GM23338 (cell line): ENCODE data around the gene STAU1. TPM values are rescaled to one million over a fixed set of nuclear protein-coding genes. Genes with fewer than 3 reads are reported as not detected.

Experiments used
- ATAC-seq: fragments of 200-7000 bp; cut with Tn5 transposase; 3 replicates; pipeline ENCODE4 v1.9.1; 2020
- DNase-seq: peaks from one replicate; pipeline ENCODE4 v3.0.0-alpha.2; 2015; ENCODE audit warnings: low spot score
- H2AFZ ChIP-seq: fragments of 200-600 bp; sonication (generic); 2 replicates; pipeline ENCODE4 v1.8.0; 2016; ENCODE audit warnings: antibody characterized with exemption, mild to moderate bottlenecking, moderate library complexity
- H3F3A ChIP-seq: fragments of 200-600 bp; sonication (generic); replicated peaks from 2 replicates; pipeline ENCODE4 v1.8.0; 2017; ENCODE audit warnings: antibody characterized with exemption, mixed run types, low read depth
- H3K27ac ChIP-seq: fragments of 200-600 bp; sonication (generic); 2 replicates; pipeline ENCODE4 v1.6.1; 2016; ENCODE audit warnings: low read depth
- H3K27me3 ChIP-seq: fragments of 200-600 bp; sonication (generic); 2 replicates; pipeline ENCODE4 v1.8.0; 2016; ENCODE audit warnings: mild to moderate bottlenecking, mixed run types, moderate library complexity; ENCODE audit not compliant: insufficient read depth
- H3K36me3 ChIP-seq: fragments of 200-600 bp; sonication (generic); 2 replicates; pipeline ENCODE4 v1.8.0; 2016; ENCODE audit warnings: mild to moderate bottlenecking; ENCODE audit not compliant: insufficient read depth
- H3K4me1 ChIP-seq: fragments of 200-600 bp; sonication (generic); 2 replicates; pipeline ENCODE4 v1.8.0; 2016; ENCODE audit warnings: mild to moderate bottlenecking, moderate library complexity; ENCODE audit not compliant: insufficient read depth
- H3K4me2 ChIP-seq: fragments of 200-600 bp; sonication (generic); 2 replicates; pipeline ENCODE4 v1.7.1; 2017; ENCODE audit warnings: mixed run types
- H3K4me3 ChIP-seq: fragments of 200-600 bp; sonication (generic); 2 replicates; pipeline ENCODE4 v1.6.1; 2016; ENCODE audit warnings: mixed run types
- H3K79me2 ChIP-seq: fragments of 200-600 bp; sonication (generic); replicated peaks from 2 replicates; pipeline ENCODE4 v1.8.0; 2017; ENCODE audit warnings: mild to moderate bottlenecking; ENCODE audit not compliant: insufficient read depth
- H3K9me2 ChIP-seq: fragments of 200-600 bp; sonication (generic); 2 replicates; pipeline ENCODE4 v1.8.0; 2017; ENCODE audit not compliant: insufficient read depth
- H4K20me1 ChIP-seq: fragments of 200-600 bp; sonication (generic); replicated peaks from 2 replicates; pipeline ENCODE4 v1.8.0; 2017; ENCODE audit warnings: mild to moderate bottlenecking; ENCODE audit not compliant: insufficient read depth
- H3K27ac Mint-ChIP-seq: 2 replicates; pipeline ENCODE4 v1.8.0; 2020; ENCODE audit warnings: inconsistent platforms, mild to moderate bottlenecking, moderate library complexity, mixed read lengths
- H3K27me3 Mint-ChIP-seq: 3 replicates; pipeline ENCODE4 v1.8.0; 2022; ENCODE audit warnings: low read depth, mild to moderate bottlenecking, moderate library complexity, mixed read lengths, inconsistent platforms; ENCODE audit not compliant: insufficient read depth, poor library complexity
- H3K36me3 Mint-ChIP-seq: 3 replicates; pipeline ENCODE4 v1.8.0; 2021; ENCODE audit warnings: low read depth, mild to moderate bottlenecking, inconsistent platforms, moderate library complexity, mixed read lengths
- H3K4me1 Mint-ChIP-seq: 3 replicates; pipeline ENCODE4 v1.8.0; 2020; ENCODE audit warnings: mild to moderate bottlenecking, inconsistent platforms, mixed read lengths
- H3K4me3 Mint-ChIP-seq: 3 replicates; pipeline ENCODE4 v1.8.0; 2021; ENCODE audit warnings: moderate library complexity, mild to moderate bottlenecking, inconsistent platforms, mixed read lengths
- H3K9me3 Mint-ChIP-seq: 3 replicates; pipeline ENCODE4 v1.8.0; 2020; ENCODE audit warnings: moderate library complexity, mild to moderate bottlenecking, inconsistent platforms, mixed read lengths
- CREB1 ChIP-seq: fragments of 250-450 bp; sonication (Bioruptor Pico); IDR thresholded peaks from 2 replicates; pipeline ENCODE4 v1.5.0; 2020; ENCODE audit warnings: low read depth, mild to moderate bottlenecking, moderate library complexity
- ETS1 ChIP-seq: IDR thresholded peaks from 2 replicates; pipeline ENCODE4 v1.6.1; 2016; ENCODE audit warnings: antibody characterized with exemption
- EZH2 ChIP-seq: fragments of 200-600 bp; sonication (generic); IDR thresholded peaks from one replicate; pipeline ENCODE4 v1.8.0; 2017; ENCODE audit warnings: antibody characterized with exemption, mild to moderate bottlenecking, low read depth; ENCODE audit not compliant: unreplicated experiment
- EZH2phosphoT487 ChIP-seq: fragments of 200-600 bp; sonication (generic); IDR thresholded peaks from one replicate; pipeline ENCODE4 v1.8.1; 2018; ENCODE audit warnings: antibody characterized with exemption; ENCODE audit not compliant: unreplicated experiment
- JUNB ChIP-seq: IDR thresholded peaks from one replicate; pipeline ENCODE4 v1.6.1; 2016; ENCODE audit warnings: antibody characterized with exemption; ENCODE audit not compliant: unreplicated experiment
- NANOG ChIP-seq: IDR thresholded peaks from 2 replicates; pipeline ENCODE4 v1.6.1; 2016; ENCODE audit warnings: antibody characterized with exemption, borderline replicate concordance
- POLR2AphosphoS5 ChIP-seq: IDR thresholded peaks from 2 replicates; pipeline ENCODE4 v1.6.1; 2016; ENCODE audit warnings: antibody characterized with exemption, low read depth
- STAT1 ChIP-seq: IDR thresholded peaks from one replicate; pipeline ENCODE4 v1.6.1; 2016; ENCODE audit warnings: antibody characterized with exemption; ENCODE audit not compliant: unreplicated experiment
- ZNF114 ChIP-seq: fragments of 250-450 bp; sonication (Bioruptor Pico); IDR thresholded peaks from 2 replicates; pipeline ENCODE4 v1.5.0; 2020; ENCODE audit warnings: mild to moderate bottlenecking, moderate library complexity
- ZNF331 ChIP-seq: fragments of 250-450 bp; sonication (Bioruptor Pico); IDR thresholded peaks from 2 replicates; pipeline ENCODE4 v1.5.0; 2020; ENCODE audit warnings: low read depth, mild to moderate bottlenecking, moderate library complexity
- ZNF462 ChIP-seq: fragments of 250-450 bp; sonication (Bioruptor Pico); IDR thresholded peaks from 2 replicates; pipeline ENCODE4 v1.5.0; 2020; ENCODE audit warnings: mild to moderate bottlenecking, moderate library complexity
- polyA plus RNA-seq: library from polyadenylated mRNA; unstranded; fragments of >200 nt; fragmentation: Nextera tagmentation; extraction: Ambion mirVana; gene quantifications from 2 replicates; pipeline ENCODE4 v1.2.1, GENCODE V29; 2016
- total RNA-seq: library from RNA; depleted of rRNA; stranded (reverse); fragments of >200 nt; shearing (Covaris generic); gene quantifications from 2 replicates; pipeline ENCODE4 v1.2.3, GENCODE V29; 2014
- TF ChIP-seq, protein P1 (sequence below), 2 experiments: fragments of 200-600 bp in 1 of 2; sonication (generic) in 1 of 2; conservative IDR thresholded peaks; 2 replicates each; pipeline versions ENCODE4 v1.5.1 to v1.6.1; 2016 to 2017; ENCODE audit warnings: antibody characterized with exemption in 2 of 2, low read depth in 2 of 2, mild to moderate bottlenecking in 2 of 2, moderate library complexity in 1 of 2
- TF ChIP-seq, protein P2 (sequence below): IDR thresholded peaks from one replicate; pipeline ENCODE4 v1.6.1; 2018; ENCODE audit warnings: antibody characterized with exemption; ENCODE audit not compliant: unreplicated experiment

STAU1 gene
- total and polyA plus RNA-seq, 2 experiments from 2014 or later, result 102 TPM

- H3K79me2 ChIP-seq, result peaks cover 77% of the 10 kb centered on the region
- Mint-ChIP-seq H3K27ac (no peak overlapping the region), H3K27me3 (no peaks in the 10 kb centered on the region), H3K4me1 (no peaks in the 10 kb centered on the region), H3K4me3 (no peak overlapping the region), H3K9me3 (no peaks in the 10 kb centered on the region), H3K36me3 (peaks cover 52% of the 10 kb centered on the region)
- H3K4me1 ChIP-seq, result no peaks in the 10 kb centered on the region
- H3K36me3 ChIP-seq, result peaks cover 26% of the 10 kb centered on the region
- ATAC-seq (no peak), DNase-seq (no peak)
- no peak overlapping the region for H2AFZ ChIP-seq
- no peaks in the 10 kb centered on the region for H3K9me2 ChIP-seq
- 0 out of 2 replicates have a peak overlapping the region, but pooled peaks have one; percentile 32 for H3K27ac ChIP-seq
- H3K4me2 ChIP-seq, result no peak overlapping the region
- peaks cover 31% of the 10 kb centered on the region for H4K20me1 ChIP-seq
- H3K4me3 ChIP-seq, result no peak overlapping the region
- TF ChIP-seq, protein P1, sequence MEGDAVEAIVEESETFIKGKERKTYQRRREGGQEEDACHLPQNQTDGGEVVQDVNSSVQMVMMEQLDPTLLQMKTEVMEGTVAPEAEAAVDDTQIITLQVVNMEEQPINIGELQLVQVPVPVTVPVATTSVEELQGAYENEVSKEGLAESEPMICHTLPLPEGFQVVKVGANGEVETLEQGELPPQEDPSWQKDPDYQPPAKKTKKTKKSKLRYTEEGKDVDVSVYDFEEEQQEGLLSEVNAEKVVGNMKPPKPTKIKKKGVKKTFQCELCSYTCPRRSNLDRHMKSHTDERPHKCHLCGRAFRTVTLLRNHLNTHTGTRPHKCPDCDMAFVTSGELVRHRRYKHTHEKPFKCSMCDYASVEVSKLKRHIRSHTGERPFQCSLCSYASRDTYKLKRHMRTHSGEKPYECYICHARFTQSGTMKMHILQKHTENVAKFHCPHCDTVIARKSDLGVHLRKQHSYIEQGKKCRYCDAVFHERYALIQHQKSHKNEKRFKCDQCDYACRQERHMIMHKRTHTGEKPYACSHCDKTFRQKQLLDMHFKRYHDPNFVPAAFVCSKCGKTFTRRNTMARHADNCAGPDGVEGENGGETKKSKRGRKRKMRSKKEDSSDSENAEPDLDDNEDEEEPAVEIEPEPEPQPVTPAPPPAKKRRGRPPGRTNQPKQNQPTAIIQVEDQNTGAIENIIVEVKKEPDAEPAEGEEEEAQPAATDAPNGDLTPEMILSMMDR (conservative IDR thresholded peaks at IDR 0.05; ENCODE audit: low read depth in 2 of 2), result no peak
- no peak for TF ChIP-seq ETS1
- TF ChIP-seq STAT1, result no peak
- TF ChIP-seq EZH2, result no peak
- TF ChIP-seq EZH2phosphoT487, result no peak
- TF ChIP-seq, protein P2, sequence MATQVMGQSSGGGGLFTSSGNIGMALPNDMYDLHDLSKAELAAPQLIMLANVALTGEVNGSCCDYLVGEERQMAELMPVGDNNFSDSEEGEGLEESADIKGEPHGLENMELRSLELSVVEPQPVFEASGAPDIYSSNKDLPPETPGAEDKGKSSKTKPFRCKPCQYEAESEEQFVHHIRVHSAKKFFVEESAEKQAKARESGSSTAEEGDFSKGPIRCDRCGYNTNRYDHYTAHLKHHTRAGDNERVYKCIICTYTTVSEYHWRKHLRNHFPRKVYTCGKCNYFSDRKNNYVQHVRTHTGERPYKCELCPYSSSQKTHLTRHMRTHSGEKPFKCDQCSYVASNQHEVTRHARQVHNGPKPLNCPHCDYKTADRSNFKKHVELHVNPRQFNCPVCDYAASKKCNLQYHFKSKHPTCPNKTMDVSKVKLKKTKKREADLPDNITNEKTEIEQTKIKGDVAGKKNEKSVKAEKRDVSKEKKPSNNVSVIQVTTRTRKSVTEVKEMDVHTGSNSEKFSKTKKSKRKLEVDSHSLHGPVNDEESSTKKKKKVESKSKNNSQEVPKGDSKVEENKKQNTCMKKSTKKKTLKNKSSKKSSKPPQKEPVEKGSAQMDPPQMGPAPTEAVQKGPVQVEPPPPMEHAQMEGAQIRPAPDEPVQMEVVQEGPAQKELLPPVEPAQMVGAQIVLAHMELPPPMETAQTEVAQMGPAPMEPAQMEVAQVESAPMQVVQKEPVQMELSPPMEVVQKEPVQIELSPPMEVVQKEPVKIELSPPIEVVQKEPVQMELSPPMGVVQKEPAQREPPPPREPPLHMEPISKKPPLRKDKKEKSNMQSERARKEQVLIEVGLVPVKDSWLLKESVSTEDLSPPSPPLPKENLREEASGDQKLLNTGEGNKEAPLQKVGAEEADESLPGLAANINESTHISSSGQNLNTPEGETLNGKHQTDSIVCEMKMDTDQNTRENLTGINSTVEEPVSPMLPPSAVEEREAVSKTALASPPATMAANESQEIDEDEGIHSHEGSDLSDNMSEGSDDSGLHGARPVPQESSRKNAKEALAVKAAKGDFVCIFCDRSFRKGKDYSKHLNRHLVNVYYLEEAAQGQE, result no peak
- no peak for TF ChIP-seq POLR2AphosphoS5
- TF ChIP-seq ZNF114 (CRISPR knock-in tag), result no peak
- no peak for TF ChIP-seq JUNB
- TF ChIP-seq ZNF331 (CRISPR knock-in tag), result no peak
- TF ChIP-seq CREB1 (CRISPR knock-in tag), result no peak
- no peak for TF ChIP-seq ZNF462 (CRISPR knock-in tag)
- TF ChIP-seq NANOG, result no peak
- H3F3A ChIP-seq, result peaks cover 6% of the 10 kb centered on the region; the same call in 1 of the 2 replicates
- H3K27me3 ChIP-seq, result no peaks in the 10 kb centered on the region
Observed at GRCh38 chr20:49146442-49147225, 41.5 kb downstream of the STAU1 start.
